Kidney epithelial cell (primary cell): Measurements from ENCODE around the gene AMPD3. TPM values are rescaled to one million over a fixed set of nuclear protein-coding genes. Genes with fewer than 3 reads are reported as not detected.

ENCODE experiments used
- DNase-seq: peaks from one replicate; pipeline ENCODE4 v3.0.0-alpha.2; 2010; ENCODE audit warnings: low read depth
- H3K27me3 ChIP-seq: 2 replicates; pipeline ENCODE4 v1.6.0; 2011; ENCODE audit warnings: low read length; ENCODE audit not compliant: control insufficient read depth, insufficient read depth
- H3K36me3 ChIP-seq: 2 replicates; pipeline ENCODE4 v1.5.1; 2011; ENCODE audit warnings: low read length; ENCODE audit not compliant: control insufficient read depth, insufficient read depth
- H3K4me3 ChIP-seq: 2 replicates; pipeline ENCODE4 v1.5.1; 2011; ENCODE audit warnings: low read depth, mild to moderate bottlenecking, control low read depth, low read length
- CTCF ChIP-seq: IDR thresholded peaks from 2 replicates; pipeline ENCODE4 v1.5.1; 2011; ENCODE audit warnings: mild to moderate bottlenecking, moderate library complexity, low read length, control low read depth, inconsistent platforms; ENCODE audit not compliant: insufficient read depth, poor library complexity, severe bottlenecking
- total RNA-seq: library from RNA; depleted of rRNA; stranded (reverse); fragments of >200 nt; gene quantifications from 2 replicates; pipeline ENCODE4 v1.2.3, GENCODE V29; 2015

AMPD3 gene
- total RNA-seq, 1 donor from 2014 or later = 6.6 TPM

- Histone ChIP-seq H3K27me3 (no peaks in the 10 kb centered on the region), H3K4me3 (no peak overlapping the region), H3K36me3 (no peaks in the 10 kb centered on the region)
- DNase-seq = no peak
- no peak for TF ChIP-seq CTCF
These were observed 43.6 kb downstream of the AMPD3 start for GRCh38 chr11:10498426-10499250.

GRCh38 chr11:10499452-10499851, 44.4 kb downstream of the AMPD3 start:
- no peaks in the 10 kb centered on the region for H3K27me3 ChIP-seq
- no peak for DNase-seq
- TF ChIP-seq CTCF = no peak
- H3K4me3 ChIP-seq = no peak overlapping the region
- H3K36me3 ChIP-seq = no peaks in the 10 kb centered on the region

- H3K36me3 ChIP-seq = no peaks in the 10 kb centered on the region
- no peak for TF ChIP-seq CTCF
- no peaks in the 10 kb centered on the region for H3K27me3 ChIP-seq
- DNase-seq = no peak
- H3K4me3 ChIP-seq = no peak overlapping the region
These were observed 45.0 kb downstream of the AMPD3 start for GRCh38 chr11:10499874-10500601.

- H3K4me3 ChIP-seq = no peak overlapping the region
These were observed 46.0 kb downstream of the AMPD3 start for GRCh38 chr11:10500757-10501684.

More at GRCh38 chr11:10500757-10501684, 46.0 kb downstream of the AMPD3 start:
- no peaks in the 10 kb centered on the region for H3K36me3 ChIP-seq
- no peak for TF ChIP-seq CTCF
- no peak for DNase-seq
- no peaks in the 10 kb centered on the region for H3K27me3 ChIP-seq
